Activated naive CD4-positive, alpha-beta T cell treated with anti-CD3 and anti-CD28 coated beads, Interleukin-2, amount 50 U/mL, for 24 hours (primary cell): ENCODE data around the gene COL4A4.

ENCODE experiments used
- H3K27ac Mint-ChIP-seq: one replicate; pipeline ENCODE4 v1.8.0; 2021; ENCODE audit warnings: mild to moderate bottlenecking, mixed read lengths
- H3K27me3 Mint-ChIP-seq: one replicate; pipeline ENCODE4 v1.8.0; 2021; ENCODE audit warnings: mixed read lengths
- H3K36me3 Mint-ChIP-seq: one replicate; pipeline ENCODE4 v1.8.0; 2021; ENCODE audit warnings: mixed read lengths
- H3K4me1 Mint-ChIP-seq: one replicate; pipeline ENCODE4 v1.8.0; 2021; ENCODE audit warnings: mixed read lengths
- H3K4me3 Mint-ChIP-seq: one replicate; pipeline ENCODE4 v1.8.0; 2021; ENCODE audit warnings: mild to moderate bottlenecking, mixed read lengths
- H3K9me3 Mint-ChIP-seq: one replicate; pipeline ENCODE4 v1.8.0; 2021; ENCODE audit warnings: mixed read lengths

Gene COL4A4

DNA sequence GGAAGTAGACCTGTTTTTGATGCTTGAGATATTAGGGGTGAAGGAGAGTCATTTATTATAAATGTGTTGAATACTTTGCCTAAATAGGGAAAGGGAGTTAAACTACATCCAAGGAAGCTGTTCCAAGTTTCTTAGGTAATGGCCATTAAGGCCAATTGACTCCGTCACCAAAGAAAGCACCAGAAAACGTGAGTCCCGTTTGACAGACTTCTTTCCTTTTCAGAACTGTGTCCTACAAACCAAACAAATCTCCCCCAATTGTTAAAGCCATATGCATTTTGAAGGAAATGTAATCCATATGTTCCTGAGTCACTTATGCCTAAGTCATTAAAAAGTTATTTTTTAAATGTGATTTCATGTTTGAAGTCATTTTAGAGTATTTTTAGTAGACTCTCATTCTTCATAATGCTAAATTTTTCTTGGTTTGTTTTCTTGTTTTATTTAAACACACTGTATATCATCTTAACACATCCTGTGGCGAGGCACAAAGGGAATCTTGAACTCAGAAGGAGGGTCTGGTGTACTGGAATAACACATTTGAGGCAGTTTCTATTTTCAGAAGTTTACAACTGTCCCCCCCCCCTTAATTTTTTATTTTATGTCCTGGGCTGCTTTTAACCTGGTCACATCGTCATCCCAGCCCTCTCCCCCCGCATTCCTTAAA is 194.5 kb downstream of the COL4A4 start:
- Mint-ChIP-seq H3K9me3 (no peaks in the 10 kb centered on the region), H3K27me3 (no peaks in the 10 kb centered on the region), H3K4me1 (peaks cover 32% of the 10 kb centered on the region), H3K36me3 (peaks cover 10% of the 10 kb centered on the region), H3K4me3 (no peak overlapping the region), H3K27ac (no peak overlapping the region)

DNA sequence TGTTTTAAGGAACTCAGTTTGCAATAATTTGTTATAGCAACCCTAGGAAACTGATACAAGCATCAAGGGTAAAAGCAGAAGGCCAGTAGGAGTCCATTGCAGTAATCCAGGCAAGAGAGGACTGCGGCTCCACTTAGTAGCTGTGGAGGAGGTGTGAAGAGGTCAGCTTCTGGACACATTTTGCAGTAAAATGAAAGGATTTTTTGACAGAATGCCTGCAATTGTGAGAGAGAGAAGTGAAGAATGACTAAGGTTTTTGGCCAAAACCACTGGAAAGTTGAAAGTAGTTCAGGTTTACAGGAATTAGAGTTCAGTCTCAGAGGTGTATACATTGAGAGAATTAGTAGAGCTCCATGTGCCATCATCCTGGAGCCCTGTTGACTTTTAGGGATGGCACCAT is 198.6 kb downstream of the COL4A4 start:
- no peaks in the 10 kb centered on the region for H3K27me3 Mint-ChIP-seq
- H3K36me3 Mint-ChIP-seq: peaks cover 10% of the 10 kb centered on the region
- no peak overlapping the region for H3K4me3 Mint-ChIP-seq
- no peak overlapping the region for H3K27ac Mint-ChIP-seq
- no peaks in the 10 kb centered on the region for H3K9me3 Mint-ChIP-seq
- peaks cover 10% of the 10 kb centered on the region for H3K4me1 Mint-ChIP-seq

DNA sequence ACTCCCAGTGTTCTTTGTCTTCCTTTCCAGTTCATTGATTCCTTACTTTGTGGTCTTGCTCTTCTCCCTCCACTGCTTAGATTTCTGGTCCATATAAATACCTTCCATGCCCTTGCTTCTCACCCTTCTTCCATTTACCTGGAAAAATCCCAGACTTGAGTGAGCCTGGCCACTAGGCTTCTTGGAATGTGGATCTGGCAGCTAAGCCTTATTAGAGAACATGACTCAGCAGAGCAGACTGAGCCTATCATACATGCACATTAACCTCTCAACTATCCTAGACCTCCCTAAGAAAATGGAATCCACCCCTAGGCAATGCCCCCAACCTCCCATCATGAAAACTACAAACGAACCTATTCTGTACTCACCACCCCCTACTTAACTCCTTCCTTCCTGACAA is 200.5 kb downstream of the COL4A4 start:
- no peak overlapping the region for H3K4me3 Mint-ChIP-seq
- H3K27ac Mint-ChIP-seq: no peak overlapping the region
- no peaks in the 10 kb centered on the region for H3K4me1 Mint-ChIP-seq
- H3K36me3 Mint-ChIP-seq: peaks cover 17% of the 10 kb centered on the region
- H3K9me3 Mint-ChIP-seq: no peaks in the 10 kb centered on the region
- H3K27me3 Mint-ChIP-seq: no peaks in the 10 kb centered on the region

DNA sequence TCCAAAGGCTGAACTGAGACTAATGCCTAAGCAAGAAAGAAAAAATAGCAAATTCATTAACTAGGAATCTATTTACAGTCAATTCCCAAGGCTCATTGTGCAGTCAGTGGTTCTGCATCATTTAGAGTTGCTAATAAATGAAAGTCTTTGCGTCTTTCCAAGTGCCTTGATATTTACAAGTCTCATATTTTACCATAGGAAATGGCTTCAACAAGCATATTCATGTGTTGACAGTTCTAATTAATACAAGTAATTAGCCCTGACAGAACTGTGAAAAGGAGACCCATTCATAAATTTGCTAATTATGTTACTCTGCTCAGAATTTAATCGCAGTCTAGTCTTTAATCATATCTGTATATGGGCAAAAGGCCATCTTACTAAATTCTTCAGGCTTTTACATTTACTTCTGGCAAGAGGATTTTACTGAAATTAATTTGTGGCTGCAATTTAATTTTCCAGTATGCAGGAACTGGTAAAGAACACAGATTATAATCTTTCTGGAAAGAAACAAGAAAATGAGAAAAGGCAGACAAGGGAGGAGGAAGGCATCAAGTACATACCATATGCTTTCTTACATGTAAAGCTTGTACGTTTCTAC is 201.7 kb downstream of the COL4A4 start:
- H3K27me3 Mint-ChIP-seq: no peaks in the 10 kb centered on the region
- H3K4me3 Mint-ChIP-seq: no peak overlapping the region
- no peak overlapping the region for H3K27ac Mint-ChIP-seq
- peaks cover 4% of the 10 kb centered on the region for H3K9me3 Mint-ChIP-seq
- H3K36me3 Mint-ChIP-seq: peaks cover 25% of the 10 kb centered on the region
- H3K4me1 Mint-ChIP-seq: no peaks in the 10 kb centered on the region

DNA sequence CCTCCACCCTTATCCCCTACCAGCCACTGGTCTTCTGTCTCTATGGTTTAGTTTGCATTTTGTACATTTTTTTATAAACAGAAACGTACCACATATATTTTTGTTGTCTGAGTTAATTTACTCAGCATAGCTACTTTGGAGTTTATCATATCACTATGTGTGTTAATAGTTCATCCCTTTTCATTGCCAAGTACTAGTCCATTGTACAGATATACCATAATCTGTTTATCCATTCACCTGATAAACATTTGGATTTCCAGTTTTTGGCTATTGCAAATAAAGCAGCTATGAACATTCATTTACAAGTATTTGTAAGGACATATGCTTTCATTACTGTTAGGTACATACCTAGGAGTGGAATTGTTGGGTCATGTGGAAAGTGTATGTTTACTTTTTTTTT is 204.6 kb downstream of the COL4A4 start:
- peaks cover 11% of the 10 kb centered on the region for H3K9me3 Mint-ChIP-seq
- no peak overlapping the region for H3K4me3 Mint-ChIP-seq

DNA sequence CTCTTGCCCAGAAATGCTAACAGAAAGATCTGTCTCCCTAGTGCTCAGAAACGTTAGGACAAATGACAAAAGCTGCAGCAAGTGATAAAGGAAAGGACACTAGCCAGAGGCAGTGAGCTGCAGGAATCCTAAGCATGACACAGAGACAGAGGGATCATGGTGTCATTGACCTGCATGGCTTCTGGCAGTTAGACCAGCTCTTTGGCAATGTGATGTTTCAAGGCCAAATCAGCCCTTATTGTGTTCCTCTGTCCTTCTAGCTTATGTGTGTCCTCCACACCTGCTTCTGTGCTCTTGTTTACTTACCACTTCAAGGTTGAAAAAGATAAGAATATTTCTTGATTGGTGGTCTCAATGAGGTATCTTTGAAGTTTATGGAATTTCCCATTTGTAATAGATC is 207.3 kb downstream of the COL4A4 start:
- peaks cover 42% of the 10 kb centered on the region for H3K36me3 Mint-ChIP-seq
- H3K27ac Mint-ChIP-seq: no peak overlapping the region
- no peaks in the 10 kb centered on the region for H3K27me3 Mint-ChIP-seq
- no peak overlapping the region for H3K4me3 Mint-ChIP-seq
- H3K4me1 Mint-ChIP-seq: peaks cover 19% of the 10 kb centered on the region
- peaks cover 13% of the 10 kb centered on the region for H3K9me3 Mint-ChIP-seq

More for the DNA sequence above, 204.6 kb downstream of the COL4A4 start:
- no peaks in the 10 kb centered on the region for H3K4me1 Mint-ChIP-seq
- no peak overlapping the region for H3K27ac Mint-ChIP-seq
- H3K36me3 Mint-ChIP-seq: peaks cover 40% of the 10 kb centered on the region
- no peaks in the 10 kb centered on the region for H3K27me3 Mint-ChIP-seq

DNA sequence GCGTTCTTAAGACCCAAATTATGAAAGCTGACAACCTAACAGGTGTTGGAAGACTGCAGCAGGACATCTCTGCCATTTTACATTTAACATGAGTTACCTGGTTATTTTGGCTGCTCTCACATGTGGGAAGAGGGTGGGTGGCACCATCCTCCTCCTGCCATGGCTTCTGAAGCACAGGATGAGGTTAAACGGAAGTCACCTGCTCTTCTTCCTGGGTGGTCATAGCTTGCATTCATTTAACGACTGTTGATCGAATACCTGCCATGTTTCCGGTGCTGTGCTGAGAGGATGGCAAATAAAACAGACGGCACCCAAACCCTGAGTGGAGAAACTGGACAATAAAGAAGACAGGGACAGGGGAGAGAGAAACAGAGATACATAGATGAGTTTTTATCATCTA is 210.2 kb downstream of the COL4A4 start:
- peaks cover 48% of the 10 kb centered on the region for H3K36me3 Mint-ChIP-seq
- H3K4me1 Mint-ChIP-seq: peaks cover 24% of the 10 kb centered on the region
- H3K27me3 Mint-ChIP-seq: no peaks in the 10 kb centered on the region
- H3K27ac Mint-ChIP-seq: no peak overlapping the region
- peaks cover 13% of the 10 kb centered on the region for H3K9me3 Mint-ChIP-seq
- no peak overlapping the region for H3K4me3 Mint-ChIP-seq

DNA sequence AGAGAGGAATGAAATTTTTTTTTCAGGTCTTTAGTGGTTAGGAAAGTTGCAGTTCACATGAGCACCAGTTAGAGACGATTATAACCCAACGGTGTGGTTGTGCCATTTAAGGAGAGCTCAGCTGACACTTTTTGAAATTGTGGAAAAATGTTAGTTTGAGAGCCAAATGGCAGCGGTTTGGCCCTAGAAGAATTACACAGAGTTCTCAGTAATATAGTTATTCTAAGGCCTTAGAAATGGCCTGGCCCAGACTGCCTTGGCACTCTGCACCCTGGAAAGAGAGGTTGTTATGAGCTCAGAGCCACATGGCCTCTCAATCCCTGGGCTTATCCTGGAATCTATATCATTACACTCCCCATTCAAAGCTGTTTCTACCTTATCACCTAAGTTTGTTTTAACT is 210.8 kb downstream of the COL4A4 start:
- peaks cover 44% of the 10 kb centered on the region for H3K36me3 Mint-ChIP-seq
- no peak overlapping the region for H3K4me3 Mint-ChIP-seq
- H3K4me1 Mint-ChIP-seq: peaks cover 24% of the 10 kb centered on the region
- H3K9me3 Mint-ChIP-seq: peaks cover 13% of the 10 kb centered on the region
- no peak overlapping the region for H3K27ac Mint-ChIP-seq
- no peaks in the 10 kb centered on the region for H3K27me3 Mint-ChIP-seq
